Activated CD4-positive, alpha-beta T cell treated with anti-CD3 and anti-CD28 coated beads, Interleukin-2, amount 50 U/mL, for 24 hours (primary cell): ENCODE measurements around the gene BCL2.

Experiments
- DNase-seq, 2 donors: peaks; one replicate each; pipeline ENCODE4 v3.0.0-alpha.2; 2020; ENCODE audit warnings: low read depth in 1 of 2, low spot score in 1 of 2

The BCL2 gene

GRCh38 chr18:63311118-63312018 is 8.2 kb downstream of the BCL2 start:
- DNase-seq: no peak

- DNase-seq: no peak
These were observed 10.1 kb downstream of the BCL2 start for GRCh38 chr18:63309422-63309821.

DNA sequence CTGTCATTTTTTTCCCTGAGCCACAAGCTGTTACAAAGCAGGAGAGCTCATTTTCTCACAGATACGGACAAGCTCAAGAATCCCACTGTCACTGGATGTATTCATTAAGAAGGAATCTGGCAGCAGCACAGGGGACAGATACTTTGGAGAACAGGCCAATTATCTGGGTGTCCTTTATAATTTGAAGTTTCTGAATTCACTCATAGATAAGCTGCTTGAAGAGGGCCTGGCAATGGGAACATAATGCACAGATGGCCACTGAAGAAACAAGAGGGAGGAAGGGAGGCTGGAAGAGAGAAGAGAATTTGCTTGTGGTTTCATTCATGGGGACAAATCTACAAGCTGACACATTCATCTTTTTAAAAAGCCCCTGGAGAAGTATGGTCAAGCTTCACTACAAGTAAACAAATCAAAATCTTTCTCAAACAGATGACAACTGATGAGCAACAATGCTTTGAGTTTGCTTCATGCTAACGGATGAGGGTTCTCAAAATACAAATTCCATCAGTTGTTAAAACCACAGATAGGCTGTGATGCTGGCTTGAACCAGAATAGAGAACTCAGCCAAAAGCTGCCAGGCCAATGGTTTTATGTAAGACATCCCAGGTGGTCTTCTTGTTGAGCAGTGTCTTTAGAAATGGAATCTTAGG is 11.9 kb downstream of the BCL2 start:
- DNase-seq: no peak

- no peak for DNase-seq
These were observed 12.6 kb downstream of the BCL2 start for GRCh38 chr18:63306819-63307550.

- no peak for DNase-seq
These were observed 13.3 kb downstream of the BCL2 start for GRCh38 chr18:63306249-63306648.

GRCh38 chr18:63303547-63303946 is 16.0 kb downstream of the BCL2 start:
- no peak for DNase-seq

DNA sequence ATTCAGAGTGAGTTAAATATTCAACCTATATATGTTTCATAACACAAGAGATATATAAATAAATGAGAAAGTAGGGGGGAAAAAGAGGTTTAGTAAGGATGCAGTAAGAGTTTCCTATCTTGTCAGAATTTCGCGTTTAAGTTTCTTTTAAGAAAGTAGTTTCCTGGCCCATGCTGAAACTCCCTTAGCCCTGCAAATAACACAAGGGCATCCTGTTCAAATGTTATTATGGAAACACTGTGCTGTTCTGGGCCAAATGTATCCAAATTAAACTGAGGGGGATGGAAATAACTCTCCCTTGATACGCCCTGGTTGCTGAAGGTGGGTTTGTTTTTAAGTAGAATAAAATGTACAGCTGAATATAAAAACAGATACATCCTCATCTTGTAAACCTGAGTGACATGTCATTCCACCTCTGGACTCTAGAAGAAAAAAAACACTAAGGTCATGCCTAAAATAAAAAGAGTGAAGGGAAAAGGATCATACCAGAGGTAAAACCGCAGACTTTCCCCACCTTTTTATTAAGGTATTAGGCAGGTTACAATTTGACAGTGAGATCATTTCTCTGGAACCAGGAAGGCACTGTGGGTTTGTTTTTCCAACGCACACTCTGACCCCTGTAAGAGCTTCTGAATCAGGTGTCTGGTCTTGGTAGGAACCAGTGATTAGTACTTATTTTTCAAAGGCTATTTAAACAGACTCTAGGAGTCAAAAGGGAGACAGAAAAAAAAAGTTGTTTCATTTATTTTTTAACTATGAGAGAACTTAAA is 16.7 kb downstream of the BCL2 start:
- no peak for DNase-seq

DNA sequence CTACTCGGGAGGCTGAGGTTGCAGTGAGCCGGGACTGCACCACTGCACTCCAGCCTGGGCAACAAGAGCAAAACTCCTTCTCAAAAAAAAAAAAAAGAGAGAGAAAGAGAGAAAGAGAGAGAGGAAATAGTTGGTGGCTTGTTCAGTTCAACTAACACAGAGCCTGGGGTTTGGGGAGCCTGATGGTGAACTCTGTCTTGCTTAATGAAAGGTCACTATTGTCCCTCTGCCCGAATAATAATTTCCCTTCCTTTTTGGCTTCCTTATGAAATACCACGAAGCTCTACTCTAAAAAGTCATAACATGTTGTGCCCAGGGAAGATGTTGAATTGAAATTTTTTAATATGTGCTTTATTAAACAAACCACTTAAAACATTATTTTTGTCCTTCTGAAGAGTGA is 17.3 kb downstream of the BCL2 start:
- no peak for DNase-seq

GRCh38 chr18:63301434-63301833 is 18.1 kb downstream of the BCL2 start:
- no peak for DNase-seq

DNA sequence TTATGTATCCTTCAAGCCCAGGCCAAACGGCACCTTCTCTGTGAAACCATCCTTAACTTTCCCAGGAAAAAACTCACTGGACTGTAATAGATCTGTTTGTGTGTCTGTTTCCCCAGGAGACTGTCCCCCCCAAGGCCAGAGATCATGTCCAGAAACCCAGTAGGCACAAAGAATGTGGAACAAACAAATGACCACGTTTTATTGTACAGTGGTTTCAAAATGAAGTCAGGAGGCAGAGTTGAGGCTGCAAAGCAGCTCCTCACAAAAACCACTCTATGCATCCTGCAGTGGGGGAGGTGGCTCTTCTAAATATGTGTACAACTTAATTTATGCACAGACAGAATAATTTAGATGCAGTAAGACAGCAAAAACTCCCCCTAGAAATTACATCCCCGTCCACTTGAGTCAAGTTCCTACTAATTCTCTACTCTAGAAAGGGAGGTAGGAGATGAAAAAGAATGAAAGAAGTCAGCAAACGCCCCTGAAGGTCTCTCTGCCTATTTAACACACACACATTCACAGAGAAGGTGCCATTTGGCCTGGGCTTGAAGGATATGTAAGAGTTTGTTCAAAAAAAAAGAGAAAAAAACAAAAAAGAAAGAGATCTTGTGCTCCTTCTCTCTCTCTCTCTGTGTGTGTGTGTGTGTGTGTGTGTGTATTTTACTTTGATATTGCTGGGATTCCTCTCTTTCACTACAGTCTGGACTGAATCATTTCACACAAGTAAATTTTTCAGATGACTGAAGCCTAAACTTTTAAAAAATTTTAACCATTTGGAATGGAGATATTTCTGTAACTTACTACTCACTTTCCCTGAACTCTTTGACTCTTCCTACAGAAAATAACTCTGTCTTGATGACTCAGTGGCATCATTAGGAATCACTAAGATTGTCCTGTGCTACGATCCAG is 19.5 kb downstream of the BCL2 start:
- DNase-seq: no peak

- DNase-seq: no peak
These were observed 20.9 kb downstream of the BCL2 start for GRCh38 chr18:63298400-63299365.

GRCh38 chr18:63297687-63298399 is 21.7 kb downstream of the BCL2 start:
- DNase-seq: no peak

- DNase-seq: no peak
These were observed 25.6 kb downstream of the BCL2 start for GRCh38 chr18:63293935-63294334.

DNA sequence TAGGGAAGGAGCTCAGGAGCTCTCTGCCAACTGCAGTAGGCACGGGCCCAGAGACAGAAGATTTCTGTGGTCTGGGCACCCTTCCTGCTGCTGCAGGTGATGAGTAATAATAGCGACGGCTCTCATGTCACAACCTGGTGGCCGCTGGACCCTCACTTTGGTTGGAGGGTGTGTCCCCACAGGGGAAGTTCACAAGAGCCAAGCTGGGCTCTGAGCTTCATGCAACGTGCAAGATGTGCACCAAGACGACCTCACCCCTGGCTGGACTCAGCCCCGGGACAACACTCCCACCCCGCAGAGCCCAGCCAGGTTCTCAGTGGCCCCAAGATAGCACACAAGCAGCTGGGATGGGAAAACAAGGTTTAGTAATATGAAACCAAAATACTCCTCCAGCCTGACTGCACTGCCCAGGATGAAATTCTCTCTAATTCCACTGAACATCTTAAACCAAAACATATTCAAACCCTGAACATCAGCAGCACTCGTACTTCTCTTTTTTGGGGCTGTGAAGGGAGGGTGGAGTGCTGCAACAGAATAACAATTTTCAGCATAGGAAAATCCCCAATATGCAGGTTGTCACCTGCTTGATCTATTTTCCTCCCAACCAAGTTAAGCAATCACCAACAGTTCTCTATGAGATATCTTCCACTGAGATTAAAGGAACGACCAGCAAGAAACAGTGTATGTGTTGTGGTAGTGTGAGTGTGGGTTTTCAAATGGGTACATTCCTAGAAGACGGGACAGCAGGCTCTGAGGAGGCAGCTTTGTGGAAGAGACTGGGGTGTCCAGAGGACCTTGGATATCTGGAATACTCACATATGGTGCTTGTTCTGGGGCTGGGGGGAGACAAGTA is 26.5 kb downstream of the BCL2 start:
- DNase-seq: no peak

DNA sequence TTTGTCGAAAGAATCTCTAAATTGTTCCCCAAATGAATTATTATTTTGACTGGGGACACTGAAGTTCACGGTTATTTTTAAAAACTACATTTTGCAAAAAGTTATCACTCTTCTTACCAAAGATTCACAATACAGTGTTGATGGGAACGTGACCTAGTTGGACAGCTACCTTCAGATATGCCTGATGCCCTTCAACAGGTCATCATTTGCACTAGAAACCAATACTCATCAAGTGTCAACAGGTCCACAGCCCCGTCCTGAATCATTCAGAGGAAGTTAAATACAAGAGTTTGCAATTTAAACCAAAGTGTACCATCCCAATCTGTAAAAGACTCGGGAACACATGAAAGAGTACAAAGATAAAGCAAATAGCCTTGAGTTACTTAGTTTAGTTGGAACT is 28.3 kb downstream of the BCL2 start:
- no peak for DNase-seq

DNA sequence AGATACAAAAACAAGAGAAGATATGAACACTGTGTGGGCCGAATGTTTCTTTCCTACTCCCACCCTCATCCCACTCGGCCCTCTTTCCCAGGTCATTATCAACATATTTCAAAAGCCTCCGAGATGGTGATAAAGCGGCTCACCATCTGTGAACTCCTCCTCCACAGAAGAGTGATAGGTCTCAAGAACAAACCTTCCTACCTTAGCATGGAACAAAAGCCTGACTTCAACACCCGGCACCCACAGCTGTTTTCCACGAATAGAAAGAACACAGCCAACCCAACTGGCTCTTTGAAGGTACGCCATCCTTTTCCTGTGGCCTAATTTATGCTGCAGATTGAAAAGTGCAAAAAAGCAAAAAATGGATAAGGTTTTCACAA is 28.8 kb downstream of the BCL2 start:
- DNase-seq: no peak

DNA sequence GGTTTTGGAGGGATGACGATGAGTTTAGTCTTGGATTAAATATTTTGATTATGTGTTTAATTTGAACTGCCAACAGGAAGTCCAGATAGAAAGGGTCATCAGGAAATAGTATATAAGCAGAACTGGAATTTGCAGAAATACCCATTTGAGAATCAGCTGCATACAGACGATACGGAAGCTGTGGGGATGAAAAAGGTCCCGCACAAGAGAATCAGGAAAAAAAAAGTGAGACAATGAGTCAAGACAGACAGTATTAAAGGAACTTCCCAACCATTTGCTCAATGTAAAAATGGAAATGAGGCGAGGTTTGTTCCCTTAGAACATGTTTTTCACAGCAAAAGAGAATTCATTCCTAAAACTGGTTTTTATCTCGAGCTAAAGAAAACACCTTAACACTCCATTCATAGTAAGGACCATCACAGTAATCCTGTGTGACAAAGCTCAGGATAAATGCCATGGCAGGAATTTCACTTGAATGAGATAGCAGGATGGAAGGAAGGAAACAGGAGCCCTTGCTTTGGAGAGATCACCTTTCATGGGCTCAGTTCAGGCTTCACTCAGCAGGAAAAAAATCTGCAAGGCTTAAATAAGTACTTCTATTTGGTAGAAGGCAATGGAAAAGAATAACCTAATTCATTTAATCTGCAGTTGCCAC is 29.3 kb downstream of the BCL2 start:
- no peak for DNase-seq
